Measurements from ENCODE around the gene DZANK1.

The DZANK1 gene

GRCh38 chr20:18496042-18496441 lies 29.2 kb upstream of the DZANK1 start:
- DNase-seq (ENCODE audit: low read depth, low spot score) = no peak
- ChIA-PET CTCF (interaction anchor here (1.9 to 2.0 kb wide), 2 partner anchors 11 to 29 kb away, joined by 4 to 12 read pairs; partner anchors contain the start of genes POLR3F and SEC23B), POLR2A (interaction anchor here (2.6 kb wide), 1 partner anchor 11 kb away, joined by 16 read pairs; the partner anchor contains the start of gene SEC23B)
- TF ChIP-seq CTCF (IDR thresholded peaks at IDR 0.05; ENCODE audit: insufficient read depth, low read length, missing control alignments) = no peak
- H3K4me3 ChIP-seq (ENCODE audit: low read depth, low read length) = peak overlapping the region; percentile 91

- TF ChIP-seq CTCF (IDR thresholded peaks at IDR 0.05; ENCODE audit: insufficient read depth, low read length, missing control alignments) = no peak
- POLR2A ChIA-PET = no interaction called here
- H3K4me3 ChIP-seq (ENCODE audit: low read depth, low read length) = no peak overlapping the region
- CTCF ChIA-PET = no interaction called here
- DNase-seq (ENCODE audit: low read depth, low spot score) = no peak
These were observed 21.5 kb upstream of the DZANK1 start for GRCh38 chr20:18488301-18488700.

- TF ChIP-seq CTCF (IDR thresholded peaks at IDR 0.05; ENCODE audit: insufficient read depth, low read length, missing control alignments) = no peak
- POLR2A ChIA-PET = no interaction called here
- CTCF ChIA-PET = no interaction called here
These were observed 14.8 kb upstream of the DZANK1 start for GRCh38 chr20:18481596-18481995.

GRCh38 chr20:18477821-18478220 lies 11.0 kb upstream of the DZANK1 start:
- no peak overlapping the region for H3K4me3 ChIP-seq (ENCODE audit: low read depth, low read length)
- ChIA-PET CTCF (interaction anchor here (0.8 to 1.3 kb wide), 2 partner anchors 11 to 14 kb away, joined by 3 read pairs; partner anchors contain the start of gene DZANK1), POLR2A (interaction anchor here (0.9 kb wide), 1 partner anchor 11 kb away, joined by 4 read pairs; the partner anchor contains the start of genes DZANK1 and POLR3F)
- no peak for TF ChIP-seq CTCF (IDR thresholded peaks at IDR 0.05; ENCODE audit: insufficient read depth, low read length, missing control alignments)
- DNase-seq (ENCODE audit: low read depth, low spot score) = no peak

More at GRCh38 chr20:18481596-18481995, 14.8 kb upstream of the DZANK1 start:
- H3K4me3 ChIP-seq (ENCODE audit: low read depth, low read length) = no peak overlapping the region
- DNase-seq (ENCODE audit: low read depth, low spot score) = no peak

GRCh38 chr20:18477218-18477617 lies 10.4 kb upstream of the DZANK1 start:
- no peak overlapping the region for H3K4me3 ChIP-seq (ENCODE audit: low read depth, low read length)
- no peak for TF ChIP-seq CTCF (IDR thresholded peaks at IDR 0.05; ENCODE audit: insufficient read depth, low read length, missing control alignments)
- no peak for DNase-seq (ENCODE audit: low read depth, low spot score)
- ChIA-PET CTCF (interaction anchor here (0.8 to 1.3 kb wide), 3 partner anchors 8 to 15 kb away, joined by 3 read pairs; partner anchors contain the start of gene DZANK1), POLR2A (interaction anchor here (0.9 kb wide), 1 partner anchor 10 kb away, joined by 4 read pairs; the partner anchor contains the start of genes DZANK1 and POLR3F)

- CTCF ChIA-PET = interaction anchor here (1.0 to 1.5 kb wide), 2 partner anchors 11 to 31 kb away, joined by 3 read pairs; no protein-coding TSS in a partner anchor
- no peak for DNase-seq (ENCODE audit: low read depth, low spot score)
- H3K4me3 ChIP-seq (ENCODE audit: low read depth, low read length) = peak overlapping the region; percentile 84
- TF ChIP-seq CTCF (IDR thresholded peaks at IDR 0.05; ENCODE audit: insufficient read depth, low read length, missing control alignments) = no peak
- POLR2A ChIA-PET = interaction anchor here (0.7 to 1.4 kb wide), 4 partner anchors 11 to 47 kb away, joined by 3 to 5 read pairs (median 4); partner anchors contain the start of genes RBBP9 and SEC23B
These were observed 296 bp downstream of the DZANK1 start for GRCh38 chr20:18466574-18466893.
